H7 (cell line): ENCODE results near the gene SNED1. TPM values are rescaled to one million over a fixed set of nuclear protein-coding genes. Genes with fewer than 3 reads are reported as not detected.

Experiments used
- DNase-seq: peaks from one replicate; pipeline ENCODE4 v3.0.0; 2012
- H3K27me3 ChIP-seq: 2 replicates; pipeline ENCODE4 v1.6.0; 2011; ENCODE audit warnings: mild to moderate bottlenecking, low read length; ENCODE audit not compliant: control insufficient read depth, insufficient read depth
- H3K36me3 ChIP-seq: replicated peaks from 2 replicates; pipeline ENCODE4 v1.5.1; 2011; ENCODE audit warnings: low read length; ENCODE audit not compliant: control insufficient read depth, insufficient read depth
- H3K4me3 ChIP-seq: 2 replicates; pipeline ENCODE4 v1.5.1; 2011; ENCODE audit warnings: low read depth, mild to moderate bottlenecking, control low read depth, low read length, moderate library complexity; ENCODE audit not compliant: insufficient read depth
- total RNA-seq: library from RNA; depleted of rRNA; stranded (reverse); fragments of >200 nt; shearing (Covaris generic); gene quantifications from 2 replicates; pipeline ENCODE4 v1.2.3, GENCODE V29; 2014

Gene SNED1
- total RNA-seq, 1 experiment from 2014 or later, result 0.52 TPM

DNA sequence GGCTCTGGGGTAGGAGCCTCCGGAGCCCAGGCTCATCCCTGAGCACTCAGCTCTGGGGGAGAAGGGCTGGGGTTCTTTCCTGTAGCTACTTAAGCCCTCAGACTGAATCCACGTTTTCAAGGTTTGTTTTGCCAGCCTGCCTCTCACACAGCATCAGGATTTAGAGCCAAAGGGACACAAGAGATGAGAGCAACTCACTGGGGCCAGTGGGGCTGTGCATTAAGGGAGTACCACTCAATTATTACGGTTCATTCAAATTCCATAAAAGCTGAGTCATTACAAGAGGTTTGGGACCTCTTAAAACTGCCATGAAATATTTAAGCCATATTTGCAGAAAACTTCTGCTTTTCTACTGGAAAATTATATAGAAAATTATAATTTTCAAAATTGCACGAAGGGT, 17.1 kb upstream of the SNED1 start:
- peaks cover 3% of the 10 kb centered on the region; the same call in 1 of the 2 replicates for H3K27me3 ChIP-seq
- H3K36me3 ChIP-seq, result no peaks in the 10 kb centered on the region
- H3K4me3 ChIP-seq, result no peak overlapping the region
- DNase-seq, result no peak

DNA sequence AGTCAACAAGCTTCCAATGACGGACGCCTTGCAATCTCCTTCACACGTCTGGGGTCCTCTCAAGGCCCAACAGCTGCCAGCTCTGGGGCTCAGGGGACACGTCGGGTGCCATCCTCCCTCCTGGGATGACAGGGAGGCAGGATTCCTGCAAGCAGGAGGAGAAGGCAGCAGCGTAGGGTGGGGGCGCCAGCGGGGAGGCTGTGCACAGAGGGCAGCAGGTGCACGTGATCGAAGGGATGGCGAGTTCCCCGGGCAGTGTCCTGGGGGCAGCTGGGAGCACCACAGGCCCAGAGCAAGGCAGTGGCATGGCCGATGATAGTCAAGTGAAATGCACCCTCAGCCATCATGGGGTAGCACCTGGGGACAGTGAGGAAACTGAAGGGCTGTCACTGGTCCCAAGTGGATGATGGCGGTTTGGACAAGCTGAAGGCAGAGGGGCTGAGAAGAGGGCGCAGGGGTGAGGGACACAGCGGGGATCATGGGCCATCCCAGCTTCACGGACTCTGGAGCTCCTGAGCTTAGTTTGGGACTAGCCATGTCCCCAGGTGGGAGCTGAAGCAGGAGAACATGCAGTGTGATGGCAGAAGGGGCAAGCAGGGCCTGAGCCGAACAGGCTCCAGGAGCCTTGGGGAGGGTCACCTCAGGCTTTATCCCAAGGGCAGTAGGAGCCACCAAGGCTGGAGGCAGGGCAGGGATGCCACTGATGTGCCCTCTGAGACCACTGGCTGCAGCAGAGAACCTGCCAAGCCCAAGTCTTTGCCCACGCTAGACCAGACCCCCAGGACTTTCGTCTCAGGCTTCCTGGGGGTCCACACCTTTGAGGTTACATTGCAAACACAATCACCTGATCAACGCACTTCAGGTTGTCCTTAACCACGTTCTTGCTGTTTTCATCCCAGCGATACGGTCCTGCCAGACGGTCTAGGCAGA, 16.3 kb upstream of the SNED1 start:
- no peak for DNase-seq
- Histone ChIP-seq H3K36me3 (no peaks in the 10 kb centered on the region), H3K27me3 (peaks cover 3% of the 10 kb centered on the region; the same call in 1 of the 2 replicates), H3K4me3 (no peak overlapping the region)

DNA sequence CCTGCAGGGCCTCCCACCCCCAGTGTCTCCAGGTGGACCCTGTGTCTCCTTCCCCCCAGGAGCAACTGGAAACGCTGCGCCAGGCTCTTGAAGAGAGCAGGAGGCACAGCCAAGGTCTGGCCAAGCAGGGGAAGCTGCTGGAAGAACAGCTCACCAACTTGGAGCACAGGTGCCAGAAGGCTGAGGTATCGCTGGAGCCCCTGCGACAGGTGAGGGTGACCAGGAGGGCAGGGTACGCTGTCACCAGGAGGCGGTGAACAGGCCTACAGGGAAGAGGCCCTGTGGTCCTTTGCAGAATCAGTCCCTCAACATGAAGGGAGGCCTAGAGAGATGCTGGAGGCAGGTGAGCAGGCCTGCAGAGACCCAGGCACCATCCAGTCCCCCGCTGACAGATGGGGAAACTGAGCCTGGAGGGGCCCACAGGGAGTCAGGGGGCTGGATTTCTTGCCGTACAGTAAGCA, 15.6 kb upstream of the SNED1 start:
- Histone ChIP-seq H3K36me3 (no peaks in the 10 kb centered on the region), H3K4me3 (no peak overlapping the region), H3K27me3 (peaks cover 3% of the 10 kb centered on the region; the same call in 1 of the 2 replicates)
- DNase-seq, result no peak

DNA sequence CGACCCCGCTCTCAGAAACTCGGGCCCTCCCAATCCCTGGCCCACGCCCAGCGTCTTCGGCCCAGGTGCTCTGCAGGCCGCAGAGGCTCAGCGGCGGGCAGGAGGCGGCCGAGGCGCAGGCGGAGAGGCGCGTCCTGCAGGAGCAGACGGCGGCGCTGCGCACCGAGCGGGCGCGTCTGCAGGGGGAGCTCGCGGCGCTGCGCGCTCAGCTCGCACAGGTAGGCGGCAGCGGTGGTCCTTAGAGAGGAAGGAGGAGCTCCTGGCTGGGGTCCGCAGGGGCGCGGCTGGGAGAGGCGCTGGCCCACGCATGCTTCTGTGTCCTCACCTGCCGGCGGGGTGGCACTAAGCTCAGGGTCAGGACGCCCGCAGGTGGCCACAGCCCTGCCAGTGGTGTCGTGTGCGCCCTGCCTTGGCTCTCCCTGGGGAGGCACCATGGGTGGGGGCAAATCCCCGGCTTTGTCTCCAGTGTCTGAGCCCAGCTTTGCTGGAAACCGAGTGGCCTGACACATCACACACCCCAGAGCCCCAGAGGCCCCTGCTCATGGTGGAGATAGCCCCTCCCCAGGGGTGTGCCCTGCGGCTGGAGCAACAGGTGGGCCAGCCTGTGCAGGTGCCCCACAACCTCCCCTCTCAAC, 14.9 kb upstream of the SNED1 start:
- peak; percentile 96 for DNase-seq
- Histone ChIP-seq H3K4me3 (no peak overlapping the region), H3K36me3 (no peaks in the 10 kb centered on the region), H3K27me3 (peaks cover 3% of the 10 kb centered on the region; the same call in 1 of the 2 replicates)

DNA sequence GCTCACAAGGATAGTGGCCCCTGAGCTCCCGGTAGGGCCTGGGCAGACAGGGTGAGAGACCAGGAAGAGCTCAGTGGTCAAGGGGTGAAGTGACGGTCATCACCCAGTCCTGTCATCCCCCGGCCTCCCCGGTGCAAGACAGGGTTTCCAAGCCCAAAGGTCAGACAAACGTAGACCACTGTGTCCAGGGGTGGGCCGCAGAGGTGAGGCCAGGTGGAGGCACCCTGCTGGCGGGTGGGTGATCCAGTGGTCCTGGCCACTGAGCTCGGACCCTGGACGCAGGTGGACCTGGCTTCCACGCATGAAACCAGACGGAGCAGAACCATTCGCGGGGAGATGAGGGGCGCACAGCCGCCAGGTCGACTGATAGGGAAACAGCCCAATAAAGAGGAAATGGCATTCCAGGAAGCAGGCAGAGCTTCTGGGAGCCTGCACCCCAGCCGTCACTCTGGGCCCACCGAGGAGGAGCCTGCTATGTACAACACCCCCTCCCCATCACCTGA, 14.4 kb upstream of the SNED1 start:
- no peak overlapping the region for H3K4me3 ChIP-seq
- no peaks in the 10 kb centered on the region for H3K36me3 ChIP-seq
- H3K27me3 ChIP-seq, result peaks cover 3% of the 10 kb centered on the region; the same call in 1 of the 2 replicates
- DNase-seq, result no peak

DNA sequence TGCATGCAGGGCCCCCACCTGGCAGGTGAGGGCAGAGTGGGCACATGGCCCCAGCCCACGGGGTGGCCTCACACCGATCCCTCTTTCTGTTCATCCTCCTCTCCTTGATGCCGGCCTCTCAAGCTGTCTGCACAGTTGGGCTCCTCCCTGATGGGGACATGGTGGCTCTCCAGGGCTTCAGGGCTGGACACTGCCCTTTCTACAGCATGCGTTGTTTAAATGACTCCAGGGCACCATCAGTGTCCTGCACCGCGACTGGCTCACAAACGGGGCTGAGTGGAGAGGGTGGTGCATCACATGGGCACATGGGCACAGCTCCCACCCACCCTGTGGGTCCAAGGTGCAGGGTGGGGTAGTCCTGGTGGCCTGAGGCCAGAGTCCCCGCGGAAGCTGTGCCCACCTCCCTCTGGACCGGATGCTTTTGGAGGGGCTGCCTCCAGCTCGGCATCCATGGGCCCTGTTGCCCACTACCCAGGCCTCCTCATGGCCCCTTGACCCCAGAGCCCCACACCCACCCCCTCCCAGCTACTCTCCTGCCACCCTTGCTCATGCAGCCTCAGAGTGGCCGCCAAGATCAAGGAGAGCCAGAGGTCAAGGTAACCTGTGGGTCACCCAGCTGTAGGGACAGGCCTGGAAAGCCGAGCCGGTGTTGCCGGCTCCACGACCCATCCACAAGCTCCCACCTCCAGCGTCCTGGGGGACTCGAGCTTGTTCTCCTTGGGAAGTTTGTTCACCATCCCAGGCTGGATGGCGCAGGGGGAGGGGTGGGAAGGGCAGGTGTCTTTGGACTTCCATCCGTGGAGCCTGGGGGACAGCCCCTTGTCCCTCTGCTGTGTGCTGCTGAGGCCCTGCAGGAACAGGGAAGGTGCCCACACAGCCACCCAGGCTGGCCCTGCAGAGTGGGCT, 12.3 kb upstream of the SNED1 start:
- Histone ChIP-seq H3K4me3 (no peak overlapping the region), H3K36me3 (no peaks in the 10 kb centered on the region), H3K27me3 (peaks cover 3% of the 10 kb centered on the region; the same call in 1 of the 2 replicates)
- DNase-seq, result no peak

DNA sequence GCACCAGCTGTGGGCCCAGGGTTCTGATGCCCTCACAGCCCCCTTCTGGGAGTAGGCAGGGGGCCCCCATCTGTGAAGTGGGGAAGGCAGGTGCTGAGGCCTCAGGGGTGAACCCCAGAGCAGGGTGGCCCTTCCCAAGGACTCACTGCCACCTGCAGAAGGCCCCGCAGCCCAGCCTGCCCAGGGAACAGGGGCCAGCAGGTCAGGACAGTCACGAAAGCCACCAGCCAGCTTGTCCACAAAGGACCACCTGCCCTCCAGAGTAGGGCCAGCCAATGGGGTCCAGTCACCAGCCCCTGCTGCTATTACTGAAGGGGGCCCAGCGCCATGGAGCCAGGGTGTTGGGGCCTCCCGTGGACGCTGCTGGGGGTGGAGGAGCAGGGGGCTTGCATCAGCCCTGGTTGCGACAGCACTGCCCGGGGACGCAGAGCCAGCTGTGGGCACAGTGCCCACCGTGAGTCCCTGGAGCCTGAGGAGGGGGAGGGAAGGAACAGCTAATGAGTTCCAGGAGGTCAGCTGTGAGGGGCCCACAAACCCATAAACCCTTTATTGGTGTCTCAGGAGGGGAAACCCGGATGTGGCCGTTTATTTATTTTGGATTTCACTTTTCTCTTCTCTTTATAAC, 11.5 kb upstream of the SNED1 start:
- Histone ChIP-seq H3K4me3 (no peak overlapping the region), H3K36me3 (no peaks in the 10 kb centered on the region), H3K27me3 (peaks cover 3% of the 10 kb centered on the region; the same call in 1 of the 2 replicates)
- DNase-seq, result no peak

DNA sequence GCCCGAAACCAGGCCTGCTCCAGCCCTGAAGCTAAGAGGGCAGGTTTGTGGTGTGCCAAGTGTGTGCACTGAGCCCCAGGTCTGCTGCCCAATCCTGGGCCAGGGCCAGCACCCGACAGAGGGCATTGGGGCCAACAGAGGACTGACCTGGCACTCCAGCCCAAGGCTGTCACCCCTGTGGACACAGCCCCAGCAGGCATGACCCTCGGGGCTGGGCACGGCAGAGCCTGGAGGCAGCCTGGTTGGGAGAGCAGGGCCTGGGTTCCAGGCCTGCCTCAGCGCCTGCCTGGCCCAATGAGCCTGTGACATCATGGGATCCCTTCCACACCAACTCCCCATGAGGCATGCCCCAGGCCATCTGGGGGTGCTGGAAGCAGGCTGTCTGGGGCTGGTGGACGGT, 10.8 kb upstream of the SNED1 start:
- Histone ChIP-seq H3K4me3 (no peak overlapping the region), H3K27me3 (peaks cover 3% of the 10 kb centered on the region; the same call in 1 of the 2 replicates), H3K36me3 (no peaks in the 10 kb centered on the region)
- no peak for DNase-seq

DNA sequence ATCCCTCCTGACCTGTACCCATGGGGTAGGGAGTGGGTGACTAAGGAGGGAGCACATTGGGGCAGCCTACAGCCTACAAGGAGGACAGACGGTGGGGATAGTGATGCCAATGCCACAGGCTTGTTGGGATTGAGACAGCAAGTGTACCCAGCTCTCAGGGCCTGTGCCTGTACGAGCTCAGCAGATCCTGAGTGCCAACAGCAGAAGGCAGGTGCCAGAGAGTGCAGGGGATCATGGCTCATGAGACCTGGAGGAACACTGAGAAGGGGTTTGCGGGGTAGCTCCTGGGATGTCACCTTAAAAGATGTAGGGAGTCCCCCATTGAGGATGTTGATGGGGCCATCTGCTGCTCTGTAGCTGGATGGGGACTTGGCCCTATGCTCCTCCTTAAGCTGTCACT, 10.3 kb upstream of the SNED1 start:
- H3K4me3 ChIP-seq, result no peak overlapping the region

DNA sequence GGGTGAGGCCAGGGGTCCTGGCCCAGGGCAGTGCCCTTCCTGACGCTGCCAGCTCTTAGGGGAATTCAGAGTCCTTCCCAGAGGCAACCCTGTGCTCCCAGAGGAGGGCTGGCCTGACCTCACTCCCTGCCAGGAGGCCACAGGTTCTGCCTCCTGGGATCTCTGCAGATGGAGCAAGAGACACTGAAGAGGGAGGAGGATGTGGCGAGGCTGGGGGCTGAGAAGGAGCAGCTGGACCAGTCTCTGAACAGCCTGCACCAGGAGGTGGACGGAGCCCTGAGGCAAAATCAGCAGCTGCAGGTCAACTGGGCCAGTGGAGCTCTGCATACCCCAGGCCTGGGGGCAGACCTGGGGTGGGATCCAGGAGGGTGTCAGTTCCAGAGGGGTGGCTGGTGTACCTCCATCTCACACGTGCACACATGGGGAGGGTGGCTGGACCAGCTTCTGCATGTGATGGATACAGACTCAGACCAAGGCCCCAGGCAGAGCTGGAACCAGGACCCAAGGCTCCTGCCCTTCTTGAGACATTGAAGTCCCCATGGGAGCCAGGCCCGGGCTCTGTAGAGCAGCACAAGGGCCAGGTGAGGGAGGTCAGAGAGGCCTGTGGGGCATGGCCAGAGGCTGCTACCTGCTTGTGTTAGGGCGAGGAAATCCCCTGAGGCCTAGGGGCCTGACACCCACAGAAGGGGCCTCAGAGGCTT, 9.7 kb upstream of the SNED1 start:
- Histone ChIP-seq H3K36me3 (no peaks in the 10 kb centered on the region), H3K27me3 (no peaks in the 10 kb centered on the region), H3K4me3 (no peak overlapping the region)
- no peak for DNase-seq

More for the DNA sequence above, 10.3 kb upstream of the SNED1 start:
- Histone ChIP-seq H3K36me3 (no peaks in the 10 kb centered on the region), H3K27me3 (no peaks in the 10 kb centered on the region; the same call in 1 of the 2 replicates)
- DNase-seq, result no peak

DNA sequence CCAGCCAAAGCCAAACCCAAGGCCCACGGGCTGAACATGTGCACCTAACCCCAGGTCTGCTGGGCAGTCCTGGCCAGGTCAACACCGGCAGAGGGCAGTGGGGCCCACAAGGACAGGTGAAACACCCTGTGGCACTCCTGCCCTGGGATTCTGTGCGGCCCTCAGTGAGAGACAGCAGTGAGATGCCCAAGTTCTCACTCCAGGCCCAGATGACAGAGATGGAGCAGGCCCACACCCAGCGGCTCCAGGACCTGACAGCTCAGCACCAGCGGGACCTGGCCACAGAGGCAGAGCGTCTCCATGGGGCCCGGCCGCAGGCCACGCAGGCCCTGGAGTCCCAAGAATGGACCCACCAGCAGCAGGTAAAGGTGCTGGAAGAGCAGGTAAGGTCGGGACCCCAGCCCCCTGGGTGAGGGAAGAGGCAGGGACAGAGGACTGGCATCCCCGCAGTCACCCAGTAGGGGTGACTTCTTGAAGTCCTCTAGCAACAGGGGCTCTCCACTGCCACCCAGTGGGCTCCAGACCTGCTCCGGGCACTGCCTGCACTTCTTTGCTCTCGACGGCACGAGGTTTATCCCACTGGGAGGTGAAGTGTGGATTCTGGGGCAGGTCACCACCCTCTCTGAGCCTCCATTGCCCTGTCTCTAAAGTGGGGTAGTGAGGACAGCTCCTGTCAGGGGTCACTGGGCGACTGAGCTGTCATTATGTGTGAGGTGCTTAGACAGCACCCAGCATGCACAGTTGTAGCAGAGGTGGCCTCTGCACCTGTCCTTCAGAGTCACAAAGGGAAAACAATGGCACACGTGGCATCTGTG, 8.8 kb upstream of the SNED1 start:
- Histone ChIP-seq H3K4me3 (no peak overlapping the region), H3K36me3 (no peaks in the 10 kb centered on the region), H3K27me3 (no peaks in the 10 kb centered on the region)
- peak; percentile 86 for DNase-seq

DNA sequence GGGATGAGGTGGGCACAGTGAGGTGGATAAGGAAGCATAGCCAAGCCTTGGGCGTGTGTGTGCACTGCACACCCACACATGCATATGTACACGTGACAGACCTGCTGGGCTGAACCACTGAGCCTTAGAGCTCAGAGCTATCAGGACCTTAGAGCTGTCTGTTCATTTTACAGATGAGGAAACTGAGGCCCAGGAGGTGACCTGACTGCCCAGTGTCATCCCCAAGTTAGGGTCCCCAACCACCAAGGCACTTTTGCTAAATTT, 8.2 kb upstream of the SNED1 start:
- no peaks in the 10 kb centered on the region for H3K27me3 ChIP-seq
- H3K4me3 ChIP-seq, result no peak overlapping the region
- no peak for DNase-seq
- no peaks in the 10 kb centered on the region for H3K36me3 ChIP-seq
